ENCODE data around the gene IDH2.

- TF ChIP-seq, protein P1, sequence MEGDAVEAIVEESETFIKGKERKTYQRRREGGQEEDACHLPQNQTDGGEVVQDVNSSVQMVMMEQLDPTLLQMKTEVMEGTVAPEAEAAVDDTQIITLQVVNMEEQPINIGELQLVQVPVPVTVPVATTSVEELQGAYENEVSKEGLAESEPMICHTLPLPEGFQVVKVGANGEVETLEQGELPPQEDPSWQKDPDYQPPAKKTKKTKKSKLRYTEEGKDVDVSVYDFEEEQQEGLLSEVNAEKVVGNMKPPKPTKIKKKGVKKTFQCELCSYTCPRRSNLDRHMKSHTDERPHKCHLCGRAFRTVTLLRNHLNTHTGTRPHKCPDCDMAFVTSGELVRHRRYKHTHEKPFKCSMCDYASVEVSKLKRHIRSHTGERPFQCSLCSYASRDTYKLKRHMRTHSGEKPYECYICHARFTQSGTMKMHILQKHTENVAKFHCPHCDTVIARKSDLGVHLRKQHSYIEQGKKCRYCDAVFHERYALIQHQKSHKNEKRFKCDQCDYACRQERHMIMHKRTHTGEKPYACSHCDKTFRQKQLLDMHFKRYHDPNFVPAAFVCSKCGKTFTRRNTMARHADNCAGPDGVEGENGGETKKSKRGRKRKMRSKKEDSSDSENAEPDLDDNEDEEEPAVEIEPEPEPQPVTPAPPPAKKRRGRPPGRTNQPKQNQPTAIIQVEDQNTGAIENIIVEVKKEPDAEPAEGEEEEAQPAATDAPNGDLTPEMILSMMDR (IDR thresholded peaks at IDR 0.05): no peak
- TF ChIP-seq POLR2A (IDR thresholded peaks at IDR 0.05): no peak
- no peak for TF ChIP-seq POLR2AphosphoS5 (IDR thresholded peaks at IDR 0.05)
Measured at GRCh38 chr15:90087454-90088154, 14.7 kb downstream of the IDH2 start.

Data from breast epithelium (tissue), 3 donors.